ENCODE results near the gene ICAM2.

GRCh38 chr17:63969278-63969677, 51.2 kb downstream of the ICAM2 start:
- TF ChIP-seq CTCF (IDR thresholded peaks at IDR 0.05), result no peak
- no peak for TF ChIP-seq ZFX (IDR thresholded peaks at IDR 0.05; ENCODE audit: borderline replicate concordance)

Measured in 22Rv1 (cell line).